KMS-11 (cell line): ENCODE data around the gene INPP4A.

ENCODE experiments used
- H2AFZ ChIP-seq: fragments of 200-600 bp; sonication (generic); 2 replicates; pipeline ENCODE4 v1.6.1; 2016; ENCODE audit warnings: antibody characterized with exemption, mixed run types, low read depth
- H3K27ac ChIP-seq: fragments of 200-600 bp; sonication (generic); 2 replicates; pipeline ENCODE4 v1.6.1; 2016; ENCODE audit warnings: mild to moderate bottlenecking, mixed run types
- H3K27me3 ChIP-seq: fragments of 200-600 bp; sonication (generic); 2 replicates; pipeline ENCODE4 v1.6.1; 2017; ENCODE audit warnings: mild to moderate bottlenecking, low read depth, mixed run types, moderate library complexity; ENCODE audit not compliant: insufficient read depth
- H3K36me3 ChIP-seq: fragments of 200-600 bp; sonication (generic); 2 replicates; pipeline ENCODE4 v1.6.1; 2017; ENCODE audit warnings: mild to moderate bottlenecking, mixed run types; ENCODE audit not compliant: insufficient read depth
- H3K4me1 ChIP-seq: fragments of 200-600 bp; sonication (generic); 2 replicates; pipeline ENCODE4 v1.6.1; 2016; ENCODE audit warnings: mild to moderate bottlenecking, low read depth, mixed run types; ENCODE audit not compliant: poor library complexity, severe bottlenecking
- H3K4me2 ChIP-seq: fragments of 200-600 bp; sonication (generic); 2 replicates; pipeline ENCODE4 v1.7.0; 2016; ENCODE audit warnings: mild to moderate bottlenecking, mixed run types
- H3K4me3 ChIP-seq: fragments of 200-600 bp; sonication (generic); IDR thresholded peaks from 2 replicates; pipeline ENCODE4 v1.6.1; 2017; ENCODE audit warnings: low read depth, low read length, mixed read lengths; ENCODE audit not compliant: insufficient read depth
- H3K79me2 ChIP-seq: fragments of 200-600 bp; sonication (generic); 2 replicates; pipeline ENCODE4 v1.6.1; 2016; ENCODE audit warnings: low read depth, mixed run types; ENCODE audit not compliant: insufficient read depth
- H3K9ac ChIP-seq: fragments of 200-600 bp; sonication (generic); 2 replicates; pipeline ENCODE4 v1.6.1; 2016; ENCODE audit warnings: mild to moderate bottlenecking, mixed run types
- H4K20me1 ChIP-seq: fragments of 200-600 bp; sonication (generic); 2 replicates; pipeline ENCODE4 v1.6.1; 2016; ENCODE audit warnings: mild to moderate bottlenecking, mixed run types; ENCODE audit not compliant: insufficient read depth
- CTCF ChIP-seq: fragments of 200-600 bp; sonication (generic); conservative IDR thresholded peaks from 2 replicates; pipeline ENCODE4 v1.6.1; 2017; ENCODE audit warnings: low read depth, mild to moderate bottlenecking, antibody characterized with exemption, low read length, moderate library complexity, mixed read lengths

Gene INPP4A

GRCh38 chr2:98571121-98571701 is 126.6 kb downstream of the INPP4A start:
- Histone ChIP-seq H3K36me3 (no peaks in the 10 kb centered on the region), H4K20me1 (no peaks in the 10 kb centered on the region), H3K9ac (no peak overlapping the region), H3K27me3 (no peaks in the 10 kb centered on the region), H3K4me2 (no peak overlapping the region), H2AFZ (no peak overlapping the region), H3K4me1 (no peaks in the 10 kb centered on the region), H3K27ac (no peak overlapping the region), H3K79me2 (no peaks in the 10 kb centered on the region), H3K4me3 (no peak overlapping the region)
- TF ChIP-seq CTCF: no peak

- Histone ChIP-seq H3K4me1 (no peaks in the 10 kb centered on the region), H4K20me1 (no peaks in the 10 kb centered on the region), H3K27me3 (no peaks in the 10 kb centered on the region), H3K4me3 (no peak overlapping the region), H3K9ac (no peak overlapping the region), H3K4me2 (no peak overlapping the region), H2AFZ (no peak overlapping the region), H3K27ac (no peak overlapping the region), H3K79me2 (no peaks in the 10 kb centered on the region), H3K36me3 (no peaks in the 10 kb centered on the region)
- no peak for TF ChIP-seq CTCF
These were observed 127.1 kb downstream of the INPP4A start for GRCh38 chr2:98571796-98572195.

- H3K4me3 ChIP-seq: no peak overlapping the region
- H3K27ac ChIP-seq: no peak overlapping the region
- no peaks in the 10 kb centered on the region for H4K20me1 ChIP-seq
- no peak overlapping the region for H3K9ac ChIP-seq
- no peaks in the 10 kb centered on the region for H3K79me2 ChIP-seq
- H3K36me3 ChIP-seq: no peaks in the 10 kb centered on the region
- H2AFZ ChIP-seq: no peak overlapping the region
- no peaks in the 10 kb centered on the region for H3K4me1 ChIP-seq
- no peak for TF ChIP-seq CTCF
- no peak overlapping the region for H3K4me2 ChIP-seq
- H3K27me3 ChIP-seq: no peaks in the 10 kb centered on the region
These were observed 127.6 kb downstream of the INPP4A start for GRCh38 chr2:98572211-98572610.

- no peaks in the 10 kb centered on the region for H3K36me3 ChIP-seq
These were observed 128.0 kb downstream of the INPP4A start for GRCh38 chr2:98572676-98573075.

More at GRCh38 chr2:98572676-98573075, 128.0 kb downstream of the INPP4A start:
- Histone ChIP-seq H3K79me2 (no peaks in the 10 kb centered on the region), H2AFZ (no peak overlapping the region), H3K27ac (no peak overlapping the region), H3K4me2 (no peak overlapping the region), H3K4me1 (no peaks in the 10 kb centered on the region), H4K20me1 (no peaks in the 10 kb centered on the region), H3K9ac (no peak overlapping the region), H3K27me3 (no peaks in the 10 kb centered on the region), H3K4me3 (no peak overlapping the region)
- TF ChIP-seq CTCF: no peak
